K562 (cell line): Measurements from ENCODE around the gene PRDM15. TPM values are rescaled to one million over a fixed set of nuclear protein-coding genes. Genes with fewer than 3 reads are reported as not detected.

Source experiments
- ATAC-seq: fragments of 200-7000 bp; cut with Tn5 transposase; 3 replicates; pipeline ENCODE4 v1.9.1; 2020; ENCODE audit warnings: moderate library complexity
- BruUV-seq: library from RNA; stranded (reverse); fragments of 400-500 nt; replicated peaks from 2 replicates; lab custom pipeline; 2021; lab: Mats Ljungman, UMichigan
- CTCF ChIA-PET: fragments of 300-600 bp; formaldehyde crosslinking; extraction: SDS; loops from one replicate; lab custom pipeline; 2021; ENCODE audit warnings: low intra/inter-chr PET ratio; lab: Yijun Ruan, JAX
- POLR2A ChIA-PET: fragments of 300-600, 350-650 bp; sonication (Branson Sonifier 250); formaldehyde crosslinking; extraction: SDS; loops from one replicate; lab custom pipeline; 2021; ENCODE audit warnings: antibody characterized with exemption, inconsistent platforms; lab: Yijun Ruan, JAX
- DNase-seq, 4 experiments: peaks; one replicate each; pipeline versions ENCODE4 v3.0.0 to v3.0.0-alpha.2; 2011 to 2018; ENCODE audit warnings: low spot score in 3 of 4, mixed read lengths in 3 of 4; ENCODE audit errors: extremely low read depth in 1 of 4
- FAIRE-seq: peaks from 2 replicates; lab custom pipeline; 2011; peaks lifted over from hg19 to GRCh38; lab: Jason Lieb, UNC
- H2AFZ ChIP-seq: 2 replicates; pipeline ENCODE4 v1.6.0; 2011; ENCODE audit warnings: low read depth, low read length, control low read depth, inconsistent platforms
- H3K27ac ChIP-seq: fragments of 200-600 bp; 3 replicates; pipeline ENCODE4 v1.8.0; 2011; ENCODE audit warnings: low read depth, mild to moderate bottlenecking, control low read depth, inconsistent platforms, low read length, moderate library complexity, mixed read lengths; ENCODE audit errors: extremely low read depth
- H3K27me3 ChIP-seq, 2 experiments: fragments of 300-600 bp in 1 of 2; 2 replicates in 1 of 2; 3 replicates in 1 of 2; pipeline versions ENCODE4 v1.6.0 to v1.8.0; 2011; ENCODE audit warnings: inconsistent platforms in 2 of 2, low read length in 2 of 2, mild to moderate bottlenecking in 1 of 2, mixed read lengths in 1 of 2, moderate library complexity in 1 of 2; ENCODE audit not compliant: control insufficient read depth in 2 of 2, insufficient read depth in 2 of 2
- H3K36me3 ChIP-seq: fragments of 300-600 bp; 3 replicates; pipeline ENCODE4 v1.8.0; 2011; ENCODE audit warnings: mild to moderate bottlenecking, low read length, inconsistent platforms; ENCODE audit not compliant: control insufficient read depth, insufficient read depth
- H3K4me1 ChIP-seq, 2 experiments: fragments of 200-600 bp in 1 of 2; replicated peaks in 1 of 2; 2 replicates in 1 of 2; 3 replicates in 1 of 2; pipeline versions ENCODE4 v1.5.1 to v1.8.0; 2011; ENCODE audit warnings: inconsistent platforms in 2 of 2, low read length in 2 of 2, mild to moderate bottlenecking in 1 of 2, mixed read lengths in 1 of 2, moderate library complexity in 1 of 2; ENCODE audit not compliant: control insufficient read depth in 2 of 2, insufficient read depth in 2 of 2
- H3K4me2 ChIP-seq: 2 replicates; pipeline ENCODE4 v1.6.1; 2011; ENCODE audit warnings: low read length, control low read depth, inconsistent platforms, mixed read lengths; ENCODE audit not compliant: insufficient read depth
- H3K4me3 ChIP-seq: fragments of 200-600 bp; sonication (generic), shearing (Covaris generic); 2 replicates; pipeline ENCODE4 v1.5.1; 2016; ENCODE audit warnings: control low read depth, inconsistent platforms
- H3K79me2 ChIP-seq: fragments of 200-600 bp; 3 replicates; pipeline ENCODE4 v1.8.0; 2011; ENCODE audit warnings: low read length, inconsistent platforms; ENCODE audit not compliant: control insufficient read depth, insufficient read depth
- H3K9ac ChIP-seq, 2 experiments: 2 replicates each; pipeline versions ENCODE4 v1.6.0 to v1.6.1; 2011; ENCODE audit warnings: low read depth in 2 of 2, low read length in 2 of 2, control low read depth in 1 of 2, inconsistent platforms in 1 of 2, mild to moderate bottlenecking in 1 of 2, mixed read lengths in 1 of 2; ENCODE audit not compliant: insufficient read depth in 1 of 2
- H3K9me1 ChIP-seq: one replicate; pipeline ENCODE4 v1.6.0; 2011; ENCODE audit warnings: inconsistent platforms, mild to moderate bottlenecking, low read length, moderate library complexity; ENCODE audit not compliant: control insufficient read depth, insufficient read depth
- H3K9me3 ChIP-seq: replicated peaks from 2 replicates; pipeline ENCODE4 v1.5.1; 2011; ENCODE audit warnings: low read depth, low read length, inconsistent platforms; ENCODE audit not compliant: control insufficient read depth, insufficient read depth
- H4K20me1 ChIP-seq: replicated peaks from 2 replicates; pipeline ENCODE4 v1.6.1; 2011; ENCODE audit warnings: low read length, inconsistent platforms, mixed read lengths; ENCODE audit not compliant: control insufficient read depth, insufficient read depth
- ESRRA ChIP-seq: fragments of 450-650 bp; IDR thresholded peaks from 2 replicates; pipeline ENCODE4 v1.6.1; 2014; ENCODE audit warnings: low read depth, mild to moderate bottlenecking, moderate library complexity, borderline replicate concordance
- MCM2 ChIP-seq: fragments of 450-650 bp; IDR thresholded peaks from 2 replicates; pipeline ENCODE4 v1.6.1; 2017; ENCODE audit warnings: low read depth, mild to moderate bottlenecking
- PCBP2 ChIP-seq: fragments of 200-400 bp; formaldehyde crosslinking; IDR thresholded peaks from 2 replicates; pipeline ENCODE4 v1.6.1; 2018; ENCODE audit warnings: low read length, low read depth, mild to moderate bottlenecking, moderate library complexity; ENCODE audit not compliant: poor library complexity, severe bottlenecking
- RBM25 ChIP-seq: fragments of 200-400 bp; formaldehyde crosslinking; IDR thresholded peaks from 2 replicates; pipeline ENCODE4 v1.6.1; 2018; ENCODE audit warnings: low read length, low read depth, moderate library complexity; ENCODE audit not compliant: severe bottlenecking
- WGBS: fragments of 100-300 bp; shearing (Covaris generic); methylation state at CpG from one replicate; pipeline ENCODE4 v1.1.6; 2016; ENCODE audit warnings: low coverage, mixed read lengths; ENCODE audit not compliant: insufficient coverage; ENCODE audit errors: missing lambda C conversion rate; 5-methylcytosine and 5-hydroxymethylcytosine counted together
- in situ Hi-C: fragments of 300-500 bp; cut with MboI; formaldehyde crosslinking; loops from 4 replicates; pipeline ENCODE4 v1.15.0; 2018; ENCODE audit warnings: inconsistent platforms, mixed read lengths
- intact Hi-C: fragments of 100-400 bp; cut with micrococcal nuclease; formaldehyde crosslinking; loops from 2 replicates; pipeline ENCODE4 v1.14.2; 2022
- polyA plus RNA-seq, 8 experiments: library from polyadenylated mRNA; depleted of rRNA in 4 of 8; stranded (reverse) in 5 of 8; unstranded in 3 of 8; fragments of >200 nt; fragmentation: Nextera tagmentation in 2 of 8; fragmentation: Illumina TruSeq in 1 of 8; extraction: Ambion mirVana in 2 of 8; extraction: Trizol in 1 of 8; gene quantifications; 2 replicates each; pipeline versions ENCODE4 v1.2.1 to v1.2.3, GENCODE V29; 2011 to 2014; ENCODE audit warnings: inconsistent platforms in 1 of 8, missing spikeins in 1 of 8
- total RNA-seq, 7 experiments: library from RNA; depleted of rRNA in 6 of 7; stranded (reverse); fragments of >200 nt in 6 of 7; fragmentation: Illumina TruSeq in 2 of 7; extraction: Trizol in 2 of 7; gene quantifications; 2 replicates each; pipeline versions ENCODE4 v1.2.1 to v1.2.3, GENCODE V29; 2011 to 2021; ENCODE audit warnings: low replicate concordance in 1 of 7
- TF ChIP-seq, protein P1 (sequence below): fragments of 250-450 bp; sonication (Bioruptor Pico); IDR thresholded peaks from 2 replicates; pipeline ENCODE4 v1.4.0; 2020; ENCODE audit warnings: mild to moderate bottlenecking
- TF ChIP-seq, protein P2 (sequence below): IDR thresholded peaks from 2 replicates; pipeline ENCODE4 v1.6.1; 2011; ENCODE audit warnings: borderline replicate concordance, low read depth, mild to moderate bottlenecking, moderate library complexity, low read length; ENCODE audit not compliant: insufficient read depth, poor library complexity, severe bottlenecking

Gene PRDM15
- total and polyA plus RNA-seq, 9 of the 15 experiments (the other 6 are each of a cell fraction or from before 2014, with no cell fraction given): 0.93 to 9.2 (median 6.2) TPM

DNA sequence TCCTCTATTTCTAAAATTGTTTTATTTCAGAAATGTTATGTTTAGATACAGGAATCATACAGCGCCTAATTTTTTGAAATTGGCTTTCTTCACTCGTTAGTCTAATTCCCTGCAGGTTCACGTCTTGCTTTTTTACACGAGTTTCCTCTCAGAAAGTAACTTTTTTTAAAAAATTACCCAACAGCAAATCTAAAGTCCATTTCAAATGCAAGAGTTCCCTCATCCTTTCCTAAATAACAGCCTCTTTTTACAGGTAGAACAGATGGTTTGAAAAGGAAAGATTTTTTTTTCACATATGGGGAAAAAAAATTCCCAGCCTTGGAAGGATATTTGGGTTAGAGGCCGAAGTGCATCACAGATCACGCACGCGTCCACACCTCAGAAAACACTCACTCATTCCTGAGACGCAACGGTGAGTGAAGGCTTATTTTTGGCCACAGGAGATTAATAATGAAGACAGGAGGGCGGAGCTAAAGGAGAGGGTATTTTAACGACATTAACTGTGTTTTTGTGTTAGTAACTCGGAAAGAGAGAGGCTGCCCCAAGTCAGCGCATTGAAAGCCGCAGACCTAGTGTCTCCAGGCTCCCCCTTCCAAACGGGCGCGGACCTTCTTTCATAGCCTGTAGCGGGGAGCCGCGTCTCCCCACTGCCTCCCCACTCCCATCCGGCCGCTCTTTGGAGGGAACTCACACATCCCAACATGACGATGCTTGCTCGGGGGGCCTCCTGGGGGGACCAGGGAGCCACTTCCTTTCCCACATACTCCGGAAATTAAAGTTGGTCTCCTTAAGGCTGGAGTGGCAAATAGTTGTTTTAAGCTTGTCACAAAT is 111.3 kb downstream of the PRDM15 start:
- no peak overlapping the region for H2AFZ ChIP-seq
- H3K9me1 ChIP-seq: no peaks in the 10 kb centered on the region
- no peak for FAIRE-seq
- H4K20me1 ChIP-seq: peaks cover 9% of the 10 kb centered on the region; the same call in 1 of the 2 replicates
- H3K4me2 ChIP-seq: no peak overlapping the region
- BruUV-seq: no TSS peak
- ChIA-PET CTCF (no interaction called here), POLR2A (interaction anchor here (0.6 to 0.9 kb wide), 4 partner anchors 9 to 274 kb away, joined by 3 to 6 read pairs (median 4); no protein-coding TSS in a partner anchor)
- ATAC-seq: no peak
- H3K27ac ChIP-seq: no peak overlapping the region
- no peaks in the 10 kb centered on the region for H3K79me2 ChIP-seq
- H3K4me3 ChIP-seq: no peak overlapping the region
- no peaks in the 10 kb centered on the region for H3K9me3 ChIP-seq
- peaks cover 50 to 79% of the 10 kb centered on the region in 2 experiments for H3K27me3 ChIP-seq
- no peak overlapping the region; a peak in 1 of 4 replicates for H3K9ac ChIP-seq
- 28% methylated on average over 26 of the region's 26 CpGs for WGBS
- H3K36me3 ChIP-seq: no peaks in the 10 kb centered on the region
- DNase-seq: no peak
- in situ Hi-C loops (no loop called here), intact Hi-C loops (no loop called here)
- no peak for TF ChIP-seq RBM25
- TF ChIP-seq, protein P1, sequence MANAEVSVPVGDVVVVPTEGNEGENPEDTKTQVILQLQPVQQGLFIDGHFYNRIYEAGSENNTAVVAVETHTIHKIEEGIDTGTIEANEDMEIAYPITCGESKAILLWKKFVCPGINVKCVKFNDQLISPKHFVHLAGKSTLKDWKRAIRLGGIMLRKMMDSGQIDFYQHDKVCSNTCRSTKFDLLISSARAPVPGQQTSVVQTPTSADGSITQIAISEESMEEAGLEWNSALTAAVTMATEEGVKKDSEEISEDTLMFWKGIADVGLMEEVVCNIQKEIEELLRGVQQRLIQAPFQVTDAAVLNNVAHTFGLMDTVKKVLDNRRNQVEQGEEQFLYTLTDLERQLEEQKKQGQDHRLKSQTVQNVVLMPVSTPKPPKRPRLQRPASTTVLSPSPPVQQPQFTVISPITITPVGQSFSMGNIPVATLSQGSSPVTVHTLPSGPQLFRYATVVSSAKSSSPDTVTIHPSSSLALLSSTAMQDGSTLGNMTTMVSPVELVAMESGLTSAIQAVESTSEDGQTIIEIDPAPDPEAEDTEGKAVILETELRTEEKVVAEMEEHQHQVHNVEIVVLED (CRISPR knock-in tag): no peak
- no peak for TF ChIP-seq PCBP2
- TF ChIP-seq, protein P2, sequence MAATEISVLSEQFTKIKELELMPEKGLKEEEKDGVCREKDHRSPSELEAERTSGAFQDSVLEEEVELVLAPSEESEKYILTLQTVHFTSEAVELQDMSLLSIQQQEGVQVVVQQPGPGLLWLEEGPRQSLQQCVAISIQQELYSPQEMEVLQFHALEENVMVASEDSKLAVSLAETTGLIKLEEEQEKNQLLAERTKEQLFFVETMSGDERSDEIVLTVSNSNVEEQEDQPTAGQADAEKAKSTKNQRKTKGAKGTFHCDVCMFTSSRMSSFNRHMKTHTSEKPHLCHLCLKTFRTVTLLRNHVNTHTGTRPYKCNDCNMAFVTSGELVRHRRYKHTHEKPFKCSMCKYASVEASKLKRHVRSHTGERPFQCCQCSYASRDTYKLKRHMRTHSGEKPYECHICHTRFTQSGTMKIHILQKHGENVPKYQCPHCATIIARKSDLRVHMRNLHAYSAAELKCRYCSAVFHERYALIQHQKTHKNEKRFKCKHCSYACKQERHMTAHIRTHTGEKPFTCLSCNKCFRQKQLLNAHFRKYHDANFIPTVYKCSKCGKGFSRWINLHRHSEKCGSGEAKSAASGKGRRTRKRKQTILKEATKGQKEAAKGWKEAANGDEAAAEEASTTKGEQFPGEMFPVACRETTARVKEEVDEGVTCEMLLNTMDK: no peak
- no peak for TF ChIP-seq ESRRA
- TF ChIP-seq MCM2: no peak
- H3K4me1 ChIP-seq: peaks cover 0 to 5% of the 10 kb centered on the region in 2 experiments; a peak in 2 of 5 replicates
